Measurements from ENCODE around the gene ZNF385B. TPM values are rescaled to one million over a fixed set of nuclear protein-coding genes. Genes with fewer than 3 reads are reported as not detected.

ZNF385B gene
- total and polyA plus RNA-seq, 4 donors, result 3.0 to 7.2 (median 3.9) TPM

- no peaks in the 10 kb centered on the region for H3K36me3 ChIP-seq (ENCODE audit: control insufficient read depth in 4 of 4, insufficient read depth in 3 of 4, low read depth in 1 of 4, low read length in 3 of 4)
- no peak for DNase-seq (ENCODE audit: low spot score)
- H3K9ac ChIP-seq (ENCODE audit: low read depth in 1 of 2, low read length in 2 of 2), result no peak overlapping the region
- H3K27me3 ChIP-seq (ENCODE audit: control insufficient read depth in 4 of 4, insufficient read depth in 4 of 4, low read length in 3 of 4), result no peaks in the 10 kb centered on the region
- H3K4me1 ChIP-seq (ENCODE audit: control insufficient read depth in 4 of 4, insufficient read depth in 4 of 4, low read length in 3 of 4), result no peaks in the 10 kb centered on the region
- H3K4me3 ChIP-seq (ENCODE audit: low read depth in 1 of 3, low read length in 3 of 3), result no peak overlapping the region
- no peak for TF ChIP-seq GABPA (IDR thresholded peaks at IDR 0.05 in 1 of 2, conservative IDR thresholded peaks at IDR 0.05 in 1 of 2)
- TF ChIP-seq FOXA2 (IDR thresholded peaks at IDR 0.05), result no peak
- no peak for TF ChIP-seq MAX (IDR thresholded peaks at IDR 0.05)
- no peak for TF ChIP-seq RAD21 (IDR thresholded peaks at IDR 0.05)
- TF ChIP-seq FOXA1 (IDR thresholded peaks at IDR 0.05), result no peak
- no peak for TF ChIP-seq EGR1 (IDR thresholded peaks at IDR 0.05; ENCODE audit: low read depth in 2 of 2)
- no peak for TF ChIP-seq SP1 (IDR thresholded peaks at IDR 0.05)
- TF ChIP-seq JUND (IDR thresholded peaks at IDR 0.05), result no peak
- TF ChIP-seq HNF4A (conservative IDR thresholded peaks at IDR 0.05), result no peak
- no peak for TF ChIP-seq CTCF (IDR thresholded peaks at IDR 0.05; ENCODE audit: low read depth, low read length, missing input control)
- no peak for TF ChIP-seq ZBTB33 (IDR thresholded peaks at IDR 0.05)
- no peak for TF ChIP-seq ATF3 (IDR thresholded peaks at IDR 0.05)
- TF ChIP-seq HNF4G (IDR thresholded peaks at IDR 0.05), result no peak
- no peak for TF ChIP-seq RXRA (IDR thresholded peaks at IDR 0.05)
- TF ChIP-seq TAF1 (conservative IDR thresholded peaks at IDR 0.05), result no peak
- TF ChIP-seq NR2F2 (IDR thresholded peaks at IDR 0.05), result no peak
- TF ChIP-seq YY1 (IDR thresholded peaks at IDR 0.05), result no peak
- no peak for TF ChIP-seq REST (IDR thresholded peaks at IDR 0.05)
- no peak overlapping the region for H3K27ac ChIP-seq (ENCODE audit: low read depth in 1 of 2, low read length in 2 of 2)
- H3K9me3 ChIP-seq (ENCODE audit: control insufficient read depth in 4 of 4, low read length in 3 of 4), result no peaks in the 10 kb centered on the region
Observed at GRCh38 chr2:179741317-179741716, 120.1 kb downstream of the ZNF385B start.
